Anterior cingulate cortex (tissue), 58 donors: ENCODE measurements around the gene REEP6.
"Not testable (repeated sequence)": the region's sequence is repeated elsewhere in the genome, so short reads cannot be mapped to it uniquely, and the experiment has no call there.

Experiments used
- DNase-seq, 58 donors: peaks; one replicate each; lab custom pipeline; 2025; lab: John Stamatoyannopoulos, UW

Gene REEP6

DNA sequence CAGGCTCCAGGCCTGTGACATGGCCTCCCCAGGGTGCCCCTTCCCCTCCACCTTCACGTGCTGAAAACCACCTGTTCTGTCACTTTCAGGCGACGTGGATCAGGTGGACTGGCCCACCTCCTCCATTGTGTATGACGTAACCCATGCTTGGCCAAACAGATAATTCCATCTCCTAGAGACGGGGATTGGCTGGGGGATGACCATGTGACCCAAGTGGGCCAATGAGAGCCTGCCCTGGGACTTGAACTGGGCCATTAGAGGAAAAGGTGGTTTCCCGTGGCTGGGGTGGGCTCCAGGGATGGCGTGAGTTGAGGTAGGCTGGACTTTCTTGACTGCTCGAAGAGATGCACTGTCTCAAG lies 25.4 kb downstream of the REEP6 start:
- DNase-seq, result no peak

DNA sequence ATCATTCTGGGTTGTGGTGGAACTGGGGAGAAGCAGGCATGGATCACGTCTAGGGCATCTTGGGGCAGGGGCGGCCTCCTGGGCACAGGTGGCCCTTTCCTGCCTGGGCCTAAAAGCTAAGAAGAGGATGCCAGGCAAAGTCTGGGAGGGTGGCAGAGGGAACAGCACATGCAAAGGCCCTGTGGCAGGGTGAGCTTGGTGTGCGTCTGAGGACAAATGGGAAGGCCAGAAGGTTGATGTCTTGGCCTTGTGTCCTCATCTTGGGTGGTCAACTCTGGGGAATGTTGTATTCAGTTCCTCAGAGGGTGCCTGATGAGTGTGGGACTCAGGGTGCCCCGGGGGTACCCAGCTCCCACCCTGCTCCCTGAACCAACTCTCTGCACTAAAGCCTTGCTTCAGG lies 27.5 kb downstream of the REEP6 start:
- DNase-seq, result no peak

DNA sequence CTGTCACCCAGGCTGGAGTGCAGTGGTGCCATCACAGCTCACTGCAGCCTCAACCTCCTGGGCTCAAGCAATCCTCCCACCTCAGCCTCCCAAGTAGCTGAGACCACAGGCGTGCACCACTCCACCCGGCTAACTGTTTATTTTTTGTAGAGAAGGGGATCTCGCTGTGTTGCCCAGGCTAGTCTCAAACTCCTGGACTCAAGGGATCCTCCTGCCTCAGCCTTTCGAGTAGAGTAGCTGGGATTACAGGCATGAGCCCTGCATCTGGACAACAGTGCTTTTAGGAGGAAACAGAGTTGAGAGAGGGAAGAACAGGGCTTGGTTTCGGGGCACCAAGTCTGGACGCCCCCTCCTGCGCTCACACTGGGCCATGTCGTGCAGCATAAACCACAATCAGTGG lies 28.8 kb downstream of the REEP6 start:
- not testable (repeated sequence) for DNase-seq

DNA sequence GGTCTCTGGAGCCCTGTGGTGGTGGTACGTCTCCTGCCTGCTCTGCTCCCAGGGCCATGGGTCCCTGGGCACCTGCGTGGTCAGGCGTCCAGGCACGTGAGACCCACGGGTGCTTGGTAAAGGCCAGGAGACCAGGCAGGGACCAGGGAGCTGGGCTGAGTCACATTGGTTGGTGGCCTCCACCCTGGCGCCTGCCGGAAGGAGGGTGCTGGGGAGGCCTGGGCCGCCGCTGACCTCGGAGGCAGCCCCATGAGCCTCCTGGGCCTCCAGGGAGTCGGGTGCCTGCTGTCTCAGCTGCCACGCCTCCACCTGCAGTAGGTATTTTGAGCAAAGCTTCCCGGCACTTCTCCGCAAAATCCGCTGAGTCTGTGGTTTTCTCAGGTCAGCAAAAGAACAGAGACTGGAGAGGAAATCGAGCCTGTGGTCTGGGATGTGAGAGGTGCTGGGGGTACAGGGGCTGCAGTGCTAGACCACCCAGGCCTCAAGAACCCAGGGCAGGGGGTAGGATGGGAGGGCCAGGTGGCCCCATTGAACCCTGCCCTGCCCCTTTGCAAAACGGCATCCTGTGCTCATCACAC lies 29.3 kb downstream of the REEP6 start:
- DNase-seq, result no peak

DNA sequence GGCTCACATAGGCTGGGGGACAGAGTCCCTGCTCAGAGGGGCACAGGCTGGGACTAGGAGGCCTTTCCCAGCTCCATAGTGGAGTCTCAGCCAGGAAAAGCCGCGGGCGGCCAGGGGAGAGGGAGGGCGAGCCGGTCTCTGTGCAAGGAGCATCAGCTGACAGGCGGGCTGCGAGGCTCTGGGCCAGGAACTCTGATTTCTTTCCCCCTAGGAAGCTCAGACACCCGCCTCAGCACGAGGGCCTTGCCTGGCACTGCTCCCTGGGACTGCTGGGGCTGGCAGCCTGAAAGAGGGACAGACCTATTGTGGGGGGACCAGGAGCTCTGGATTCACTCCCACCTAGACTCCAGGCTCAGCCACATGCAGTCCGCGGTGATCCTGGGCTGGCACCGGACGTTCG lies 30.7 kb downstream of the REEP6 start:
- peak in 52 of 58 donors; percentile 11 to 90 (median 68) for DNase-seq

DNA sequence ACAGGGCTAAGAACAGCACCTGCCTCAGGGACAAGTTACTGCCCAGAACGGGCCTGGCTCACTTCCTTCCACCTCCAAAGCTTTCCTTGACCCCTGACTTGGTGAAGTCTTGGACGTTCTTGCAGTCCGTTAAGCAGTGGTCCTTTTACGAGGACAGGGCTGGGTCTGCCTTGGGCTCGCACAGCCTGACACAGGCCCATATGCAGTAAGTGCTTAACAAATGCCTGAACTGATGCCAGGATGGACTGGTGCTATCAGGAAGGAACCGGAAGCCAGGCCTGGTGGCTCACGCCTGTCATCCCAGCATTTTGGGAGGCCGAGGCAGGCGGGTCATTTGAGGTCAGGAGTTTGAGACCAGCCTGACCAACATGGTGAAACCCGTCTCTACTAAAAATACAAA lies 31.1 kb downstream of the REEP6 start:
- no peak for DNase-seq

DNA sequence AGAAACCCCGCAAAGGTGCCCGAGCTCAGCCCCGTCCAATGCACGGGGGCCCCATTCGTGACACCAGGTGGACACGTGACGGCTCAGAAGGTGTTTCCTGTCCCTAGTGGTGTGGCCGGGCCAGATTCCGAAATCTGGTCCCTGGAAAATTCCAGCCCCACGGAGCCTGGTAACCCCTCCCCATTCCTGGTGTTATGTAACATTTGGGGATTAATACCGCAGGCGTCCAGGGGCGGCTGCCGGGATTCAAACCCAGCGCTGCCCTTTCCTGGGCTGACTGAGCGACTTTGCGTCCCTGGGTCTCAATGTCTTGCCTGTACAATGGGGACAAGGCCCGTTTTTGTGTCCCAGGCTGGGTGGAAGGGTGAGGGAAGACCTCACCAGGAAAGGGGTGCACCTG lies 31.9 kb downstream of the REEP6 start:
- DNase-seq, result peak in 1 of 58 donors; percentile 6

DNA sequence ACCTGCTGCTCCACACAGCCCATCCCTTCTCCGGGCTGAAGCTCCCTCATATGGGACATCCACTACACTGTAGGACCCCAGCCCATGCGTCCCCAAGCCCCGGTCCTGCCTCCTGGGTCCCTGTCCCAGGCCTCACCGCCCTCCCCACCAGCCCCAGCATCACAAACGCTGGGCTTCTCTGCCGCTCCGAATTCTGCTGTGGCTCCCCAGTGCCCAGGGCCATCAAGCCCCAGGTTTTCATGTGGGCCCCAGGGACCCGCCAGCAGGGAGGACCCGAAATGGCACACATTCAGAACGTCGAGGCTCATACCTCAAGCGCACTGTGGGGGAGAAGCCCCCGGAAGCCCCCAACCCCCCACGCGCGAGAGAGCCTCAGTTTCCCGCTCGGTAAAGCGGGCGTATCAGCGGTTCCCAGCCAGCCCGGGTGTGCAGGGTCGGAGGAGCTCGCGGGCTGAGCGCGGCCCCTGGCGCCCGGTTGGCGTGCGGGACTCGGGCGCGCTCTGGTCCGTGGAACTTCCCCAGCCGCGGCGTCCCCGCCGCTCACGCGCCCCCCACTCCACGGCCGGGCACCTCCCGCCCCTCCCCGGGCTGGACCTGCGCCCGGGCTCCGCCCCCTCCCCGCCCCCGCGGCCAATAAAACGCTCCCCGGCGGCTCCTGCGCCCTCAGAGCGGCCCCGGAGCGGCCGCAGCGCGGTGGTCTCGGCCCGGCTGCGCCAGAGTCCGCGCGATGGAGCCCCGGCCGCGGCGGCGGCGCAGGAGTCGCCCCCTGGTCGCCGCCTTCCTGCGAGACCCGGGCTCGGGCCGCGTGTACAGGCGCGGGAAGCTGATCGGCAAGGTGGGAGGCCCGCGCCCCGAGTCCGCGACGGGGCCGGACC lies 32.7 kb downstream of the REEP6 start, which contains the start of gene PLK5:
TSS of gene PLK5 (plus strand) at position 666 of the 875 bp plus-strand sequence. CDS start 2,920 bp downstream, outside the sequence.
- peak in 24 of 58 donors; percentile 8 to 52 (median 16) for DNase-seq

DNA sequence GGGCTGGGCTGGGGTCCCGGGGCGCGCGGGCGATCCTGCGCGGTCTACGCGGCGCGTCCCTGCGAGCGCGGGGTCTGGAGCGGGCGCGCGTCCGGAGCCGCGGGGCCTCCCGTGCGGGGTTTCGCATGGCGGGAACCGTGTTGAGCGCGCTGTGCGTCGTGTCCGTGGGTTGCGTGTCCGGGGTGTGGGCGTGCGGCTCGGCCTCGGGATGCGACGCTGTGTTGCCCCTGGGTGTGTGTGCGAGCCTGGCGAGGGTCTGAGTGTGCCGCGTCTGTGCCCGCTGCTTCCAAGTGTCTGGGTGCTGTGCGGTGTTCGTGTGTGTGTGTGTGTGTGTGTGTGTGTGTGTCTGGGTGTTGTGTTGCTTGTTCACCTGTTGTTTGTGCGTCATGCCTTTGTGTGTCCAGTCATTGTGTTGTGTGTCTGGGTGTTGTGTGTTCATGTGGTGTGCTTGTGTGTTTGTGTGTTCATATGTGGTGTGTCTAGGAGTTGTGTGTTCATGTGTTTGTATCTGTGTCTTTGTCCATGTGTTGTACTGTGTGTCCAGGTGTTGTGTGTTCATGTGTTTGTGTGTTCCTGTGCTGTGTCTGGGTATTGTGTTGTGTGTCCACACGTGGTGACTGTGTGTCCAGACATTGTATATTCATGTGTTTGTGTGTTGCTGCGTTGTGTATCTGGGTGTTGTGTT lies 33.4 kb downstream of the REEP6 start:
- no peak for DNase-seq

DNA sequence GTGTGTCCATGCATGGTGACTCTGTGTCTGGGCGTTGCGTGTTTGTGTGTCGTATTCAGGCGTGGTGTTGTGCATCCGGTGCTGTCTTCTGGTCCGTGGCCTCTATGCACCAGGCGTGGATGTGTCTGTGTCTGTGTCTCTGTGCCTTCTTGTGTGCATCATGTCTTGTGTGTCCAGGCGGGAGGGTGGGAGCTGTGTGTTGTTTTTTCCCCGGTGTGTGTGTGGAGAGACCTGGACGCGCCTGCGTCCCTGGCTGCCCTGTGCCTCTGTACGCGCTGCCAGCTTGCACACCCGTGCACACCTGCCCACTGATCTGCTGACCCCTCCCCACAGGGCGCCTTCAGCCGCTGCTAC lies 34.0 kb downstream of the REEP6 start:
- no peak for DNase-seq

DNA sequence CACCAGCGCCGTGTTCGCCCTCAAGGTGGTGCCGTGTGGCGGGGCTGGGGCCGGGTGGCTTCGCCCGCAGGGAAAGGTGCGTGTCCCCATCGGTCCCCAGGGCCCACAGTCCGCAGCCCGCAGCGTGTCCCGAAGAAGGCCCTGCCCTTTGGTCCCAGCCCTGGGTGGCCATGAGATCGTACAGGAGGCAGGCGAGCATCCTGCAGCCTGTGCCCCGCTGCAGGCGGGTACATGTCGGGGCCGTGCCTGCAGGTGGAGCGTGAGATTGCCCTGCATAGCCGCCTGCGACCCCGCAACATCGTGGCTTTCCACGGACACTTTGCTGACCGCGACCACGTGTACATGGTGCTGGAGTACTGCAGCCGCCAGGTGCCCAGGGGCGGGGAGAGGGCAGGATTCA lies 34.4 kb downstream of the REEP6 start:
- DNase-seq, result no peak

DNA sequence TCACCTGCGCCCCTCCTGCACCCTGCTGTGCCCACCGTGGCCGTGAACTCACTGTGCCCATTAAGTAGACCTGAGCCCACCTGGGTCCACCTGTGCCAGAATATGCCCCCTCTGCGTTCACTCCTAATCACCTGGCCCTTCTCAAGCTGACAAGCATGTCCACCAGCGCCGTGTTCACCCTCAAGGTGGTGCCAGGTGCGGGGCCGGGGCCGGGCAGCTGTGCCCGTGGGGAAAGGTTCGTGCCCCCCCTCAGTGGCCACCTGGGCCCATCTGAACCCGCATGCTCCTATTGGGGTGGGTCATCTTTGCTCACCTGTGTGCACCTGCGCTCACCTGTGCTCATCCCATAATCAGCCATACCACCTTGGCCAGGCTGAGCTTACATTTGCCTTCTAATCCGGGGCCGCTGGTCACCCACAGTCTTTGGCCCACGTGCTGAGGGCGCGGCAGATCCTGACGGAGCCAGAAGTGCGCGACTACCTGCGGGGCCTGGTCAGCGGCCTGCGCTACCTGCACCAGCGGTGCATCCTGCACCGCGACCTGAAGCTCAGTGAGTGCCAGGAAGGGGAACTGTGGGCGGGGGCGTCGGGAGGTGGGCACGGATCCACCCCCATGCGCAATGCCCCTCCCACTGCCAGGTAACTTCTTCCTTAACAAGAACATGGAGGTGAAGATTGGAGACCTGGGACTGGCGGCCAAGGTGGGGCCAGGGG lies 35.2 kb downstream of the REEP6 start:
- DNase-seq, result no peak

DNA sequence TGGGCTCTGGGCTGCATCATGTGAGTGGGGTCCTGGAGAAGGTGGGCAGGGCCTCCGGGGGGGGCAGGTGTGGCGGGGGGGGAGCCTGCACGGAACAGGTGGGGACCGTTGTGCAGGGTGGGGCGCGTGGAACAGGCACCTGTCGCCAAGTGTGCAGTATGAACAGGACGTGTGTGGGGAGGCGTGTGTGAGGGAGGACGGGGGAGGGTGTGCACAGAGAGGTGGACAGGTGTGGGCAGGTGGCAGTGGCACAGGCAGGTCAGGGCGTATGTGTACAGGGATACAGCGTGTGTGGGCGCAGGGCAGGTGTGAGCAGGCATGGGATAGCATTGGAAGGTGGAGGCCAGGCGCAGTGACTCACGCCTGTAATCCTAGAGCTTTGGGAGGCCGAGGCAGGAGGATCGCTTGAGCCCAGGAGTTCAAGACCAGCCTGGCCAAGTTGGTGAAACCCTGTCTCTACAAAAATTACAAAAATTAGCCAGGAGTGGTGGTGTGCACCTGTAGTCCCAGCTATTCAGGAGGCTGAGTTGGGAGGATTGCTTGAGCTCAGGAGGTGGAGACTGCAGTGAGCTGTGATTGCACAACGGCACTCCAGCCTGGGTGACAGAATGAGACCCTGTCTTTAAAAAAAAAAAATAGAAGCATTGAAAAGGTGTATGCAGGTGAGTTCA lies 36.1 kb downstream of the REEP6 start:
- DNase-seq, result no peak

DNA sequence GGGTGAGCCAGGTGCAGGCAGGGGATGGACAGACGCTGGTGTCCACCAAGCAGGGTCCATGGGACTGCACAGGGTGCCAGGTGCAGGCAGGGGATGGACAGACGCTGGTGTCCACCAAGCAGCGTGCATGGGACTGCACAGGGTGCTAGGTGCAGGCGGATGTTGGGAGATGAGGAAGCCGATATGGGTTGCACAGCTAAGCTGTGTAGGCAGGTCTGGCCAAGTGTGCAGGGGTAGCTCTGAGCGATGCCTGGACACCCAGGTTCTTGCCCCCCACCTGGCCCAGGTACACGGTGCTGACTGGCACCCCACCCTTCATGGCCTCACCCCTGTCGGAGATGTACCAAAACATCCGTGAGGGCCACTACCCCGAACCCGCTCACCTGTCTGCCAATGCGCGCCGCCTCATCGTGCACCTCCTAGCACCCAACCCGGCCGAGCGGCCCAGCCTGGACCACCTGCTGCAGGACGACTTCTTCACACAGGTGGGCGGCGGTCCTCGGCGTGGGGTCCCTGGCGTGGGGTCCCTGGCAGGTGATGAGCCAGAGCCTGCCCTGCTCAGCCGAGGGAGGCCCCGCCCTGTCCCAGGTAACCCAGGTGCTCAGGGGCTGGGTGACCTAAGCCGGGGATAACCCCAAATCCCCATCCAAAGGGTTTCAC lies 36.8 kb downstream of the REEP6 start:
- no peak for DNase-seq

DNA sequence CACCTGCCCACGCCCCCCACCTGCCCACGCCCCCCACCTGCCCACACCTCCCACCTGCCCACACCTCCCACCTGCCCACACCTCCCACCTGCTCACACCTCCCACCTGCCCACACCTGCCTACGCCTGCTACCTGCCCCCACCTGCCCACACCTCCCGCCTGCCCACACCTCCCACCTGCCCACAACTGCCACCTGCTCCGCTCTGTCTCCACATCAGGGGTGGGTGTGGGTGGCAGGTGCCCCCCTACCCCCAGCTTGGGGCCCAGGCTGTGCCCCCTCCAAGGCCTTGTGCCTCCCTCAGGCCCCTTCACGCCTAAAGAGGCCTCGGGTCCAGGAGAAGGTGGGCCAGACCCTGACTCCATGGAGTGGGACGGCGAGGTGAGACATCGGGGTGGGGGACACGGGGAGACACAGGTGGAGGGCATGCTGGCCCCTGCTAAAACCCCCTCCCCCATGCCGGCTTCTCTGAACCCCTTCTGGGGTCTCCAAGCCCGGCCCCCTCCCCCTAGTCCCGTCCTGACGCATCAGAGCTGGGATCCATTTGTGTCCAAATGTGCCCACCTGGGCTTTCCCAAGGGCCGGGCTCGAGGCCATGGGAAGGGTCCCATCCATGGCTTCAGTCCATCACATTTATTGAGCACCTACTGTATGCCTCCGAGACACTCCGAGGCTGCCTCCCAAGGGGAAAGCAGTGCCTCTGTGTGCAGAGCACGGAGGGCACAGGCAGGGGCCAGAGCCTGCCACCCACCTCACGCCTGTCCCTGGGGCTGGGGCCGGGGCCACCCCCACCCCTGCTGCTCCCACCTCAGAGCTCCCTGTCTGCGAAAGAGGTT lies 37.8 kb downstream of the REEP6 start:
- no peak for DNase-seq

DNA sequence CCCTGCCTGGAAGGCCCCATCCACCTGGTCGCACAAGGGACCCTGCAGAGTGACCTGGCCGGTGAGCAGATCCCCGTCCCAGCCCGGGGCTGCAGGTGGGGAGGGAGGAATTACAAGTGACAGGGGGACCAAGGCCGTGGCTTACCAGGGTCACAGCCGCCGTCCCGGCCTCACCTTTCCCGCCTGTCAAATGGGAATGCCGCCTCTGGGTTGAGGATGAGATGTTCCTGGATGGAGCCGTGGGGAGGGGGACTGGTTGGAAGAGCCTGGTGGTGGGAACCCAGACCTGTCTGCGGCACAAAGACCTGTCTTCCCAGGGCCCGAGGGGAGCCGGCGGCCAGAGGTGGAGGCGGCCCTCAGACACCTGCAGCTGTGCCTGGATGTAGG lies 38.4 kb downstream of the REEP6 start:
- DNase-seq, result no peak

DNA sequence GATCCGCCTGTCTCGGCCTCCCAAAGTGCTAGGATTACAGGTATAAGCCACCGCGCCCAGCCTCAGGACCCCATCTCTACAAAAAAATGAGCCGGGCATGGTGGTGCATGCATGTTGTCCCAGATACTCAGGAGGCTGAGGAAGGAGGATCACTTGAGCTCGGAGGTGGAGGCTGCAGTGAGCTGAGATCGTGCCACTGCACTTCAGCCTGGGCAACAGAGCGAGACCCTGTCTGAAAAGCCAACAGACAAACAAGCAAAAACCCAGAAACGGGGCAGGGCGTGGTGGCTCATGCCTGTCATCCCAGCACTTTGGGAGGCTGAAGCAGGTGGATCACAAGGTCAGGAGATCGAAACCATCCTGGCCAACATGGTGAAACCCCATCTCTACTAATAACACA lies 39.9 kb downstream of the REEP6 start:
- not testable (repeated sequence) for DNase-seq

DNA sequence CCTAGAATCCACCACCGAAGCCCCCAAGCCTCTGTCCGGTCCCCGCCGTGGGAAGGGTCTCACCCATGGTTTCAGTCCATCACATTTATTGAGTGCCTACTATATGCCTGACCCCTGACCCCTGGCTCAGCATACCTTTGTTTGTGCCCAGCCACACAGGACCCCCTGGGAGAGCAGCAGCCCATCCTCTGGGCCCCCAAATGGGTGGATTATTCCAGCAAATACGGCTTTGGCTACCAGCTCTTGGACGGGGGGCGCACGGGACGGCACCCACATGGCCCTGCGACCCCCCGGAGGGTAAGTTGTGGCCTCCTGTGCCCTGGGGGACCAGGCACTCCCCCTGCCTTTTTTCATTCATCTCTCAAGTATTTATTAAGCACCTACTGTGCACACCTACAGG lies 40.6 kb downstream of the REEP6 start:
- DNase-seq, result no peak

DNA sequence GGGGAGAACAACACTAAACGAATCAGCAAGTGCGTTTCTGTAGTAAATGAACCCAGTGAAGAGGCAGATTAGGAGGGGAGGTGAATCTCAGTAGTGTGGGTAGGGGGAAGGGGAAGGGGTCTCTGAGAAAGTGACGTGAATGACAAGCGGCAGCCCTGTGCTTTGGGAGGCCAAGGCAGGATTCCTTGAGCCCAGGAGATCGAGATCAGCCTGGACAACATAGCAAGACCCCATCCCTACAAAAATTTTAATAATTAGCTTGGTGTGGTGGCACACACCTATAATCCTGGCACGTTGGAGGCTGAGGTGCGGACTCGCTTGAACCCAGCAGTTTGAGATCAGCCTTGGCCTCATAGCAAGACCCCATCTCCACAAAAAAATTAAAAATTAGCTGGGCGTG lies 41.0 kb downstream of the REEP6 start:
- no peak for DNase-seq
